ENCODE results near the gene UGGT1. TPM values are rescaled to one million over a fixed set of nuclear protein-coding genes. Genes with fewer than 3 reads are reported as not detected.

UGGT1 gene, protein sequence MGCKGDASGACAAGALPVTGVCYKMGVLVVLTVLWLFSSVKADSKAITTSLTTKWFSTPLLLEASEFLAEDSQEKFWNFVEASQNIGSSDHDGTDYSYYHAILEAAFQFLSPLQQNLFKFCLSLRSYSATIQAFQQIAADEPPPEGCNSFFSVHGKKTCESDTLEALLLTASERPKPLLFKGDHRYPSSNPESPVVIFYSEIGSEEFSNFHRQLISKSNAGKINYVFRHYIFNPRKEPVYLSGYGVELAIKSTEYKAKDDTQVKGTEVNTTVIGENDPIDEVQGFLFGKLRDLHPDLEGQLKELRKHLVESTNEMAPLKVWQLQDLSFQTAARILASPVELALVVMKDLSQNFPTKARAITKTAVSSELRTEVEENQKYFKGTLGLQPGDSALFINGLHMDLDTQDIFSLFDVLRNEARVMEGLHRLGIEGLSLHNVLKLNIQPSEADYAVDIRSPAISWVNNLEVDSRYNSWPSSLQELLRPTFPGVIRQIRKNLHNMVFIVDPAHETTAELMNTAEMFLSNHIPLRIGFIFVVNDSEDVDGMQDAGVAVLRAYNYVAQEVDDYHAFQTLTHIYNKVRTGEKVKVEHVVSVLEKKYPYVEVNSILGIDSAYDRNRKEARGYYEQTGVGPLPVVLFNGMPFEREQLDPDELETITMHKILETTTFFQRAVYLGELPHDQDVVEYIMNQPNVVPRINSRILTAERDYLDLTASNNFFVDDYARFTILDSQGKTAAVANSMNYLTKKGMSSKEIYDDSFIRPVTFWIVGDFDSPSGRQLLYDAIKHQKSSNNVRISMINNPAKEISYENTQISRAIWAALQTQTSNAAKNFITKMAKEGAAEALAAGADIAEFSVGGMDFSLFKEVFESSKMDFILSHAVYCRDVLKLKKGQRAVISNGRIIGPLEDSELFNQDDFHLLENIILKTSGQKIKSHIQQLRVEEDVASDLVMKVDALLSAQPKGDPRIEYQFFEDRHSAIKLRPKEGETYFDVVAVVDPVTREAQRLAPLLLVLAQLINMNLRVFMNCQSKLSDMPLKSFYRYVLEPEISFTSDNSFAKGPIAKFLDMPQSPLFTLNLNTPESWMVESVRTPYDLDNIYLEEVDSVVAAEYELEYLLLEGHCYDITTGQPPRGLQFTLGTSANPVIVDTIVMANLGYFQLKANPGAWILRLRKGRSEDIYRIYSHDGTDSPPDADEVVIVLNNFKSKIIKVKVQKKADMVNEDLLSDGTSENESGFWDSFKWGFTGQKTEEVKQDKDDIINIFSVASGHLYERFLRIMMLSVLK (N-terminal part only)
- 63.9 and 77.6 TPM in 2 replicates for total RNA-seq (2014; rRNA removed; shearing (Covaris generic))

DNA sequence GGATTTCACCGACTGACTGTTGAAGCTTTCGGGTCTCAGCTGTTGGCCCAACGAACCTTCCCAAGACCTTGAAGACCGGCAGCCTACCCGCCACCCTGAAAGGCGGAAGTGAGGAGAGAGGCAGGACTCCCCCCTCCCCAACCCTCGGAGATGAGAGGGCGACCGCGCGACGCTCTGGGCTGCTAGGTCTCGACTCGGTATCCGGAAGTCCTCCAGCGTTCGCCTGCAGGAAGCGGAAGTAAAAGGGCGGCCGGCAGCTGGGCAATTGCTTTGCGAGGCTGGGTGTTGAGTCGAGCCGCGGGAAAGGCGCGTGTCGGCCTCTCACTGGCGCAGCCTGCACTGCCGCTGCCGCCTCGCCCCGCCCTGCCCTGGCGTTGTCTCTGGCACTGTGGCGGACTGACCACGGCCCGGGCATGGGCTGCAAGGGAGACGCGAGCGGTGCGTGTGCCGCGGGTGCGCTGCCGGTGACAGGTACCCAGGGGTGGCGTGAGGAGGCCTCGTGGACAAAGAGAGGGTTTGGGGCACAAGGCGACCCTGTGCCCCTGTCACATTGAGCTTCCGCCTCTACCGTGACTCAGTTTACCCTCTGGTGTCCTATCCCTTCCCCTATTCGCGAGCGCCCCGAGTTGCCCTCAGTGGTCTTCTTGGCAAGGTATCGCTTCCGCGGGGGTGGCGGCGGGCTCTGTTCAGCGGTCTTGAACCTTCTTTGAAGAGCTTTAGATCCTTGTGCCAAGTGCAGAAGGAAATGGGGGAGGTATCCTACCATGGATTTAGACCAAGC, at the start of gene UGGT1:
Gene UGGT1 (plus strand): TSS at position 256 of the 781 bp plus-strand sequence. CDS start 158 bp downstream, at position 414.
- peak; percentile 96 for DNase-seq (ENCODE audit: low spot score)

DNA sequence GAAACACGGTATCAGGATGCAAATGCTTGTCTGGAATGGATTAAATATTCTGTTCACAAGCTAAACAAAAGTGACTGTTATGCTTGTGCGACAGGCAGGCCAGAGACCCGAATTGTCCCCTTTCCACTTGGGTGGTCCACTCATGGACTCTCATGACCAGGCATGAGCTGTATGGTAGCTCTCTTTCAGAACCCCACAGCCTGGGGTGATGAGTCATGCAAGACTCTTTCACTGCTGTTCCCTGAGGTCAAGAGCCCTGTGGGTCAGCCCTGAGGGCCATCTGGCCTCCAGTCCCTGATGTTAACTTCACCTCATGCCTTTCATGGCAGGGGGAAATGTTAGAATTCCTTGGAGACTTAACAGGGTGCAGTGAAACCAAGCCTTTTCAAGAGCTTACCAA, 49.4 kb upstream of the UGGT1 start:
- no peak for DNase-seq (ENCODE audit: low spot score)

DNA sequence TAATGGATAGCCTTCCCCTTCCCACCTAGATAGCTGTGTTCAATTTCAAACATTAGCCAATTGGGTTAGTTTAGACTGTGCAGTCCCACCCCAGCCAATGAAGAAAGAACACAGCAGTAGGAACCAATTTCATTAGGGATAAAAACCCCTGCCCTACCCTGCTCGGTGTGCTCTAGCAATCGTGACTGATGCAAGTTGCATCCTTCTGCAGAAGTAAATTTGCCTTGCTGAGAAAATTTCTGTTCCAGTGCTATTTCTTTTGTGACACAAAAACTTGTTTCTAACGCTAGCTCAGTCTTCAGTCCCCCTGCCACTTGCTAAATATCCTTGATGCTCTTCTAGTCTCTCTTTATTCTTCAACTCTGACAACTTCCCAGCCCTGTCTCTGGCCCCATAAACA, 48.0 kb upstream of the UGGT1 start:
- no peak for DNase-seq (ENCODE audit: low spot score)

DNA sequence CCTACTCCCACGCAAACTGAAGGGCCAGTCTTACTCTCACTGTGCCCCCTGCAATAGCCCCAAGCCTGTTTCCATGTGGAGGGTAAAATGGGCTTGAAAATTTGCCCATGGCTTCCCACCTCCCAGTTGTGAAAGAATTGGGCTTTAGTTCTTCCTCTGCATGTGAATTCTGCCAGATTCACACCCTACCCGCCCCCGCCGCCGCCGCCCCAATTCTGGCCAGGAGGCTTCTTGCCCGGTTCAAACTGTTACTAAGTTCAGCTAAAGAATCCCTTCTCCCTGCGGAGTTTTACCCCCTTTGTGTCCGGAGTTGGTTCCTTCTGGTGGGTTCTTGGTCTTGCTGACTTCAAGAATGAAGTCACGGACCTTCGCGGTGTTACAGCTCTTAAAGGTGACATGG, 37.7 kb upstream of the UGGT1 start:
- no peak for DNase-seq (ENCODE audit: low spot score)

DNA sequence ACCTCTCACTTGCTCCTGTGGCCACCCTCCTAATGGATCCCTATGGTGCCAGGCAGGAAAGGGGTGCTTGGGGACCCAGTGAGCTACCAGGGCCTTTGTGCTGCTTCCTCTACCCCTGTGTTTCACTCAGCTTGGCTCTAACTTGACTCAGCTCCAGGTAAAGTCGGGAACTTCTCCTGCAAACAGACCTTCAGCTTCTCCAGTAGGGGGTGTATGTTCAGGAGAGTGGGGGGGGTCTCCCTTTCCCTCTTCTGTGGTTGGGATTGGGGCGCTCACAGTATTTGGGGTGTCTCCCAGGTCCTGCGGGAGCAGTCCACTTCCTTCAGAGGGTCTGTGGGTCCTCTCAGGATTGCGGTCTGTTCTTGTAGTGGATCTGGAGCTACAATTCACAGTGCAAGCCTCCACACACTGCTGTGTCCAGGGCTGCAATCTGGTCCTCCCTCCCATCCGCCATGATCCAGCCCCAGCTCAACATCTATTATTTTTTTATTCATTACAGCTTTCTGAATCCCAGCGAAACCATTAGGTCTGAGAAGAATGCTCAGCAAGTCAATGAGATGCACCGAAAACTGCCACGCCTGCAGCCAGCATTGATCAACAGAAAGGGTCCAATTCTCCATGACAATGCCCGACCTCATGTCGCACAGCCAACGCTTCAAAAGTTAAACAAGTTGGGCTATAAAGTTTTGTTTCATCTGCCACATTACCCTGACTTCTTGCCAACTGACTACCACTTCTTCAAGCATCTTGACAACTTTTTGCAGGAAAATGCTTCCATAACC, 36.7 kb upstream of the UGGT1 start:
- no peak for DNase-seq (ENCODE audit: low spot score)

DNA sequence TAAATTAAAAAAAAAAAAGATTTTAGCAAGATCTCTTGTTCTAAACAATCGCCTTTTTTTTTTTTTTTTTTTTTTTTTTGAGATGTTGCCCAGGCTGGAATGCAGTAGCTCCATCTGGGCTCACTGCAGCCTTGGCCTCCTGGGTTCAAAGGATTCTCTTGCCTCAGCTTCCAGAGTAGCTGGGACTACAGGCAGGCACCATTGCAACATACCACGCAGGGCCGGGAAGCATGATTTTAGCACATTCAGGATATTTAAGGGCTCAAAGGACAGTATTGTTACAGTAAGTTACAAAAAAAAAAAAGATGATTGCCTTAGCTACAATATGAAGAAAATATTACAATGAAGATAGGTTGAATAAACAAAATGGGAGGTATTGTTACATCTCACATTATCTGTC, 33.7 kb upstream of the UGGT1 start:
- no peak for DNase-seq (ENCODE audit: low spot score)

DNA sequence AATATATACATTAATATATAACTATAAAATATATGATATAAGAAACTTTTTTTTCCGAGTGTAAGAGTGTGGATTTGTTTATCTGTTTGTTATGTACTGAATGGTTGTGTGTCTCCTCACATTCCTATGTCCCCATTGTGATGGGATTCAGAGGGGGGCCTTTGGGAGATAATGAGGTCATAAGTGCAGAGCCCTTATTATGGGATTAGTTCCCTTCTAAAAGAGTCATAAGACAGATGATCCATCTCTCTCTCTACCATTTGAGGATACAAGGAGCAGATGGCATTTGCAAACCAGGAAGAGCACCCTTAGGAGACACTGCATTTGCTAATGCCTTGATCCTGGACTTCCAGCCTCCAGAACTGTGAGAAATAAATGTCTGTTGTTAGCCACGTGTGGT, 32.9 kb upstream of the UGGT1 start:
- no peak for DNase-seq (ENCODE audit: low spot score)

DNA sequence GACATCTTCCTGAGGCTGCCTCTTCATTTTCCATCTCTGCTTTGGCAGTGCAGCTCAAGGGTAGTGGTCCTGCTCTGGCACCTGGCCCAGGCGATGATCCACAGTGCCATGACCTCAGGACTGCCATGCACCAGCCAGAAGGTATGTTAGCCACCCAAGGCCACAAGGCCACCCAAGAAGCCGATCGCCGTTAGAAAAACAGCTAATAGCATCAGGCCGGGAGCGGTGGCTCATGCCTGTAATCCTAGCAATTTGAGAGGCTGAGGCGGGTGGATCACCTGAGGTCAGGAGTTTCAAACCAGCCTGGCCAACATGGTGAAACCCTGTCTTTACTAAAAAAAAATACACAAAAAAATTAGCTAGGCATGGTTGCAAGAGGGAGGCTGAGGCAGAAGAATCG, 28.4 kb upstream of the UGGT1 start:
- no peak for DNase-seq (ENCODE audit: low spot score)

DNA sequence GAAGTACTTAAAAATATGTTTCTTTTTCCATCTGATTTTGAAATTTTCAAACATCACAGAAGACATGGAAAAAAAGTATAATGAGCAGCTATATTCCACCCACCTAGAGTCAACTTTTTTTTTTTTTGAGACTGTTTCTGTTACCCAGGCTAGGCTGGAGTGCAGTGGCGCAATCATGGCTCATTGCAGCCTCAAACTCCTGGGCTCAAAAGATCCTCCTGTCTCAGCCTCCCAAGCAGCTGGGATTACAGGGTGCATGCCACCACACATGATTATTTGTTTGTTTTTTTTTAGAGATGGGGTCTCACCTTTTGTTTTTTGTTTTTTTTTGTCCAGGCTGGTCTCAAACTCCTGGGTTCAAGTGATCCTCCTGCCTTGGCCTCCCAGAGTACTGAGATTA, 26.6 kb upstream of the UGGT1 start:
- DNase-seq (ENCODE audit: low spot score): no peak

DNA sequence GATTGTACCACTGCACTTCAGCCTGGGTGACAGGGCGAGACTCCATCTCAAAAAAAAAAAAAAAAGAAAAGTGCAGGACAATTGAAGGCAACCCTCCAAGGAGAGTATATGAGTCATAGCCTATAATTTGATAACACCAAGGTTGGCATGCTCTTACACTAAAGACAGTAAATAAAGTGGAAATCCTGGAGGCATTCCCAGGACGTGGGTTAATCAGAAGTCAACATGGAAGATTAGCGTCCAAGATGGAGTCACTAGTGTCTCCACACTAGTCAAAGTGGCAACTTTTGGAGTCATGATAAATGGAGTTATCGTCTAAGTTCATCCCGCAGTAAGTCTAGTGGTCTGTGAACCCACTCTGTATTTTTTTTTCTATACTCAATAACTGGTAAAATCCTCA, 21.2 kb upstream of the UGGT1 start:
- peak; percentile 90 for DNase-seq (ENCODE audit: low spot score)

DNA sequence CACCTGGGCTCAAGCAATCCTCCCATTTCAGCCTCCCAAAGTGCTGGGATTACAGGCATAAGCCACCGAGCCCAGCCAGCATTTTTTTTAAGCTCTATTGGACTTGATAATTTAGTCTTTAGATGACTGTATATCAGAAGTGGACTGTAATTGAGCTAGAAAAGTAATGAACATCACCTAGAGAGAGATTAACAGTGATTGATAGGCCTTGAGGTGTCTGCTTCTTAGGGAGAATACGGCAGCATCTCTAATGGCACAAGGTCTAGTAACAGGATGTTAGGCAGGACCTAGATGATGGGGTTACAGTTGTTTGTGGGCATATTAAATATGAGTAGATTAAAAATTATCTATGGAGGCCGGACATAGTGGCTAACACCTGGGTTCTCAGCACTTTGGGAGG, 17.7 kb upstream of the UGGT1 start:
- no peak for DNase-seq (ENCODE audit: low spot score)

DNA sequence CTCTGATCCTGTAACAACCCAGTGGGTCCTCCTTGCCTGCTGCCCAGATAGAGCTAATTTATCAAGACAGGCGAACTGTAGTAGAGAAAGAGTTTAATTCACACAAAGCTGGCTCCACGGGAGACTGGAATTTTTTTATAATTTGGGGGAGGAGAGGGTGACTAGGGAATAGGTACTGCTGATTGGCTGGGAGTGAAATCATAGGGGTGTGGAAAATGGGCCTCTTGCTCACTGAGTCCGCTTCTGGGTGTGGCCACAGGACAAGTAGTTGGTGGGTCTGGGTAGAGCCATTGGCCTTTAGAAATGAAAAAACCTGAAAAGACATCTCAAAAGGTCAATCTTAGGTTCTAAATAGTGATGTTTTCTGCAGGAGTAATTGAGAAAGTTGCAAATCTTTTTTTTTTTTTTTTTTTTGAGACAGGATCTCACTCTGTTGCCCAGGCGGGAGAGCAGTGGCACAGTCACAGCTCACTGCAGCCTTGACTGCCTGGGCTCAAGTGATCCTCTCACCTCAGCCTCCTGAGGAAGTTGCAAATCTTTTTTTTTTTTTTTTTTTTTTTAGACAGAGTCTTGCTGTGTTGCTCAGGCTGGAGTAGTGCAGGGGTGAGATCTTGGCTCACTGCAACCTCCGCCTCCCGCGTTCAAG, 14.4 kb upstream of the UGGT1 start:
- DNase-seq (ENCODE audit: low spot score): no peak

DNA sequence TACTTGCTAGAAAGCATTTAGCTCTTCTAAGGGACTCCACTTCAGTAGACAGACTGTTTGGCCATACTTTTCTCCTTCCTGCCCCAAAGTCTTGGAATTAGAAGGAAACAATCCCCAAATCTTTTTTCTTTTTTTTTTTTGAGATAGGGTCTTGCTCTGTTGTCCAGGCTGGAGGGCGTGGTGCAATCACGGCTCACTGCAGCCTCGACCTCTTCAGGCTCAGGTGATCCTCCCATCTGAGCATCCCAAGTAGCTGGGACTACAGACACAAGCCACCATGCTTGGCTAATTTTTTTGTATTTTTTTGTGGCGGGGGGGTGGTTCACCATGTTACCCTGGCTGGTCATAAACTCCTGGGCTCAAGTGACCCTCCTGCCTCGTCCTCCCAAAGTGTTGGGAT, 6.2 kb upstream of the UGGT1 start:
- no peak for DNase-seq (ENCODE audit: low spot score)

DNA sequence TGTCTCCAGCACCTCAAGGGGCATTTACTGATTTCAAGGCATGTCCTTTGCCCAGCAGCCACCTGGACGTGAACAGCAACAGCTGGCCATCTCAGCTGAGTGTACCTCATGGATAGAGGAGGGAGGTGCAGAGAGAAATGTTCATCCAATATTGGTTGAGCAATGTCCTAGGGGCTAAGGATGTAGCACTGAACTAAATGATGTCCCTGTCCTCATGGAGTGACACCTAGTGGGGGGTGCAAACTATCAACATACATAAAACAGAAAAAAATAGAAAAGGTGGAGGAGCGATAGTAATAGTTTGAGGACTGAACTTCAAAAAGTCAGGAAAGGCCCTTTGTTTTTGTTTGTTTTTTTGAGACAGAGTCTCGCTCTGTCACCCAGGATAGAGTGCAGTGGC, 4.8 kb upstream of the UGGT1 start:
- DNase-seq (ENCODE audit: low spot score): no peak

DNA sequence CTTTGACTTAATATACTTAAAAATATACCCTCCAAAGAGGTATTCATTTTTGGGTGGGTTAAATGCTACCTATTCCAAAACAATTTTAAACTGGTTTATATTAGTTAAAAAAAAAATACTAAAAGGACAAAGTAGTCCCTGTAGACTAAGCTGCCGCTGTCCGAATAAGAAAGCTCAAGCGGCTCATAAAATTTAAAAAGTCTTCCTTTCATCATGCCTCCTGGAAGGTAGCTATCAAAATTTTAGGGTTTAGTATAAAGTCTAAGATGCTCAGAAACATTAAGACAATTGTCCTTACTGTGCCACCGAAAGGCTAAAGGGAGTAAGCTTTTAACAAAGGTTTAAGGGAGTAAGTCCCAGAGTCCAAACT, 440 bp upstream of the UGGT1 start:
- no peak for DNase-seq (ENCODE audit: low spot score)

DNA sequence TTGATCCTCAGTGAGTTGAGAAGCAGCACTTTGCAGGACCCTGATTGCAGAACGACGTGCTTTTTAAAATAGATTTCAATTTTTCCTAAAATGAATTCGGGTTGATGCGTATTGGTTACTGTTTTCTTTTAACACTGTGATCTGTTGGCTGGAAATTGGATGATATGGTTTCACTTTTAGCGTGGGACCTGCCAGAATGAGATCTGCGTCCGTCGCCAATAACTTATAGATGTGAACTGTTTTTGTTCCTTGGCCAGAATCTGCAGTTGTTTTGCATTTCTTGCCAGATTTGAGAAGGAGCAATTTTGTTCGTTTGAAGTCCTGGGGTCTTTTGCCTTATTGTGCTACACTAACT, 703 bp downstream of the UGGT1 start:
- peak; percentile 13 for DNase-seq (ENCODE audit: low spot score)

DNA sequence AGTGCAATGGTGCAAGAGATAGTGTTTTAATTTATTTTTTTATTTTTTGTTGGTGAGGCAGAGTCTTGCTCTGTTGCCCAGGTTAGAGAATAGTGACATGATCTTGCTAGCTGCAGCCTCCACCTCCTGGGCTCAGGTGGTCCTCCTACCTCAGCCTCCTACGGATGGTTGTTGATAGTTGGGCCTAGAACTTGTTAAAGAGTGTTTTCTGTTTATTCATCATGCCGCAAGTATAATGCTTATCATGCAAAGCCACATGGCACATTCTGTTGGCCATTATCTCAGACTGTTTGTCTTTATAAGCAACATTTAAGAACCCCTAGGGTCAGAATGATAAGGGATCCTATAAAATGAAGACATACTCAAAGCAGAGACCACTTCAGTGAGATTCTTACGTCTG, 1.7 kb downstream of the UGGT1 start:
- no peak for DNase-seq (ENCODE audit: low spot score)

DNA sequence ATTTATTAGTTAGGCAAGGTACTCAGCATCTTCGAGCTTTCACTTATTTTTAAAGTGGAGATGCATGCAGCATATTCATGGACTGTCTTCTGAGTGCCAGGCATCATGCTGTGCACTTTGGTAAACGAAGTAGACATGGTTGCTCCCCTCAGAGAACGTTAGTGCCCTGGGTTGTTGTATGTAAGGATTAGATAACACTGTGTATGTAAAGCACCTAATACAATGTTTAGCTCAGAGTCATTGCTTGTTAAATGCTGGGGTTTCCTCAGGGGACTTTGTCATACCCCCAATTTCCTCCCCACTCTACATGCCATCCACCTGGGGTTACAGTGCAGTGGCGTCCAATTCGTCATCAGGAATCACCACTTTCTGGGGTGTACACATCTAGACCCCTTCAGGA, 2.8 kb downstream of the UGGT1 start:
- DNase-seq (ENCODE audit: low spot score): no peak

DNA sequence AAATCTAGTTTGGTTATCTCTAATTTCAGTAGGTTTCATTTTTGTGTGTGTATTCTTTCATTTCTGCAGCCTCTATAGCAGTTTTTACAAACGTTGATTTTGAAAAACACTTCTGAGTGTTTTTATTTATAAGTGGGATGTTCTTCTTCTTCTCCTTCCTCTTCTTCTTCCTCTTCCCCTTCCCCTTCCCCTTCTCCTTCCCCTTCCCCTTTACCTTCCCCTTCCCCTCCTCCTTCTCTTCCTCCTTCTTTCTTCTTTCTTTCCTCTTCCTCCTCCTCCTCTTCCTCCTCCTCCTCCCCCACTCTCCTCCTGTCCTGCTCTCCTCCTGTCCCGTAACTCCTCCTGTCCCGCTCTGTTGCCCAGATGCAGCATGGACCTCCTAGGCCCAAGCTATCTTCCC, 4.2 kb downstream of the UGGT1 start:
- no peak for DNase-seq (ENCODE audit: low spot score)

DNA sequence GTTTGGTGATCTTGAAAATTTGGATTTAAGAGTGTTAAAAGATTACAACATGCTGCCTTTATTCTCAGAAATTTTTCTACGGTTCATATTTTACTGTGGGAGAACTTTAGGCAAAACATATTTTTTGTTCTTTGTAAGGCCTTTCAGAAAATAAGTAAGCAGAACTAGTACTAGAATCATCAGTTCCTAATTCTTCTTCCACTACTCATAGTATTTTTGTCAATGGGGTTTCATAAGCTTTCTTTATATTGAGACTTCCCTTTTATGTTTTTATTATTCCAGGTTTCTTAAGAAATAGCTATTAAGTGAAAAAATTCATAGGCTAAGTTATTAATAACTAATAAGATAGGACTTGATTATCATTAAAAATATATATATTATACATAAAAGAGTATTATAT, 12.4 kb downstream of the UGGT1 start:
- DNase-seq (ENCODE audit: low spot score): no peak

Measured in A172 (cell line).